ENCODE data around the gene SNAPC3.
"Not testable (repeated sequence)": the region's sequence is repeated elsewhere in the genome, so short reads cannot be mapped to it uniquely, and the experiment has no call there.

Gene SNAPC3

DNA sequence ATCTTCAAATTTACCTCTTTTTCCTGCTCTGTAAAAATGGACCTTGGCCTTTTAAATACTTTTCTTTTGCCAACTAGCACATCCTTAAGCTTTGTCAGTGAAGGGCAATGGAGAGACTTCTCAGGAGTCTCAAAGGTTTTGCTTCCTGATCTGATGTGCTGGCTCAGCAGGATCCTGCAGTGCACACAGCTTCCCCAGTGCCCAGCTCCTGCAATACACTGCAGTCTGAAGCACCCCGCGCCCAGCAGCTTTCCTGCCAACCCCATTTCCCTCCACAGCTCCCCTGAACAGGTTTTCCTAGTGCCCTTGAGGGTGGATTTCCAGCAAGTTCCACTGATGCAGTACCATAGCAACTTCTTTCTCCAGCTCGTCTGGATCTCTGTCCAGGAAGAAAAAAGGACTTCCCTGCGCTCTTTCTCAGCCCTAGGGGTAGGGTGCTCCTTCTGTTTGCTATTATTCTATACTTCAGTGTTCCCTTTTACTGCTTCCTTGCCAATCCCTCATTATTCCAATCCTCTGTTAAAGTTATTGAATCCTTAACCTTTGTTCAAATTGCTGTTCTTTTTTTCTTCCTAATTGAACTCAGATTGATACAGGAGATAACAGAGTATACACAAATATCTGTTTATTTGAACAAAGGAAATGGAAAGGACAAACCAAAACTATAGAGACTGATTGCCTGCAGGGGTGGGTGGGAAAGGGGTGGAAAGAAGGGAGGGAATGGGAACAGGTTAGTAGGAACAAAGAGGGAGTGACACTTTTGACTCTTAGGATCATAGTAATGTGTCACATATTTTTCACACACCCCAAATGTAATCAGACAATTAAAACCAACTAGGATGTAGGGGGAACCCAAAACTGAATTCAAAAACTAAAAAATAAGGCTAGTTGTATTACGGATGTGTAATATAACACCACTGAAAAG lies 8.5 kb downstream of the SNAPC3 start:
- in situ Hi-C loops (cut with HindIII; ENCODE audit: low sequenced_read_pairs) = no loop called here
- DNase-seq (ENCODE audit: low read depth, low spot score) = no peak
- TF ChIP-seq, protein P1, sequence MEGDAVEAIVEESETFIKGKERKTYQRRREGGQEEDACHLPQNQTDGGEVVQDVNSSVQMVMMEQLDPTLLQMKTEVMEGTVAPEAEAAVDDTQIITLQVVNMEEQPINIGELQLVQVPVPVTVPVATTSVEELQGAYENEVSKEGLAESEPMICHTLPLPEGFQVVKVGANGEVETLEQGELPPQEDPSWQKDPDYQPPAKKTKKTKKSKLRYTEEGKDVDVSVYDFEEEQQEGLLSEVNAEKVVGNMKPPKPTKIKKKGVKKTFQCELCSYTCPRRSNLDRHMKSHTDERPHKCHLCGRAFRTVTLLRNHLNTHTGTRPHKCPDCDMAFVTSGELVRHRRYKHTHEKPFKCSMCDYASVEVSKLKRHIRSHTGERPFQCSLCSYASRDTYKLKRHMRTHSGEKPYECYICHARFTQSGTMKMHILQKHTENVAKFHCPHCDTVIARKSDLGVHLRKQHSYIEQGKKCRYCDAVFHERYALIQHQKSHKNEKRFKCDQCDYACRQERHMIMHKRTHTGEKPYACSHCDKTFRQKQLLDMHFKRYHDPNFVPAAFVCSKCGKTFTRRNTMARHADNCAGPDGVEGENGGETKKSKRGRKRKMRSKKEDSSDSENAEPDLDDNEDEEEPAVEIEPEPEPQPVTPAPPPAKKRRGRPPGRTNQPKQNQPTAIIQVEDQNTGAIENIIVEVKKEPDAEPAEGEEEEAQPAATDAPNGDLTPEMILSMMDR (IDR thresholded peaks at IDR 0.05; ENCODE audit: low read depth, low read length) = no peak
- no peak overlapping the region for H3K4me3 ChIP-seq (ENCODE audit: low read depth, low read length)

- in situ Hi-C loops (cut with HindIII; ENCODE audit: low sequenced_read_pairs) = no loop called here
- H3K4me3 ChIP-seq (ENCODE audit: low read depth, low read length) = no peak overlapping the region
- no peak for DNase-seq (ENCODE audit: low read depth, low spot score)
- TF ChIP-seq, protein P1 (IDR thresholded peaks at IDR 0.05; ENCODE audit: low read depth, low read length) = no peak
Measured at GRCh38 chr9:15433191-15433590, 10.5 kb downstream of the SNAPC3 start.

GRCh38 chr9:15433661-15434060 lies 11.0 kb downstream of the SNAPC3 start:
- TF ChIP-seq, protein P1 (IDR thresholded peaks at IDR 0.05; ENCODE audit: low read depth, low read length) = no peak
- no peak overlapping the region for H3K4me3 ChIP-seq (ENCODE audit: low read depth, low read length)
- in situ Hi-C loops (cut with HindIII; ENCODE audit: low sequenced_read_pairs) = no loop called here
- no peak for DNase-seq (ENCODE audit: low read depth, low spot score)

DNA sequence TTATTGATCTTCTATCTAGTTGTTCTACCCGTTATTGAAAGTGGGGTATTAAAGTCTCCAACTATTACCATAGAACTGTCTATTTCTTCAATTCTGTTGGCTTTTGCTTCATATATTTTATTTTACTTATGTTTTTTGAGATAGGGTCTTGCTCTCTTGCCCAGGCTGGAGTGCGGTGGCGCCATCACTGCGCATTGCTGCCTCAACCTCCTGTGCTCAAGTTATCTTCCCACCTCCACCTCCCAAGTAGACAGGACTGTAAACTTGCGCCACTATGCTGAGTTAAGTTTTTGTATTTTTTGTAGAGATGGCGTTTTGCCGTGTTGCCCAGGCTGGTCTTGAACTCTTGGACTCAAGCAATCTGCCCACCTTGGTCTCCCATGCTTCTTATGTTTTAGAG lies 16.2 kb downstream of the SNAPC3 start:
- DNase-seq (ENCODE audit: low read depth, low spot score) = no peak
- in situ Hi-C loops (cut with HindIII; ENCODE audit: low sequenced_read_pairs) = no loop called here
- TF ChIP-seq, protein P1 (IDR thresholded peaks at IDR 0.05; ENCODE audit: low read depth, low read length) = no peak
- H3K4me3 ChIP-seq (ENCODE audit: low read depth, low read length) = no peak overlapping the region

DNA sequence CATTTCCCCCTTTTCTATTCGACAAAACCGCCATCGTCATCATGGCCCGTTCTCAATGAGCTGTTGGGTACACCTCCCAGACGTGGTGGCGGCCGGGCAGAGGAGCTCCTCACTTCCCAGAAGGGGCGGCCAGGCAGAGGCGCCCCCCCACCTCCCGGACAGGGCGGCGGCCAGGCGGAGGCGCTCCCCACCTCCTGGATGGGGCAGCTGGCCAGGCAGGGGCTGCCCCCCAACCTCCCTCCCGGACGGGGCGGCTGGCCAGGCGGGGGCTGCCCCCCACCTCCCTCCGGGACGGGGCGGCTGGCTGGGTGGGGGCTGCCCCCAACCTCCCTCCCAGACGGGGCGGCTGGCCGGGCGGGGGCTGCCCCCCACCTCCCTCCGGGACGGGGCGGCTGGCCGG lies 19.2 kb downstream of the SNAPC3 start:
- in situ Hi-C loops (cut with HindIII; ENCODE audit: low sequenced_read_pairs); DNase-seq (ENCODE audit: low read depth, low spot score); H3K4me3 ChIP-seq (ENCODE audit: low read depth, low read length): not testable (repeated sequence)

GRCh38 chr9:15442264-15442663 lies 19.6 kb downstream of the SNAPC3 start:
- H3K4me3 ChIP-seq (ENCODE audit: low read depth, low read length); in situ Hi-C loops (cut with HindIII; ENCODE audit: low sequenced_read_pairs); DNase-seq (ENCODE audit: low read depth, low spot score): not testable (repeated sequence)

- in situ Hi-C loops (cut with HindIII; ENCODE audit: low sequenced_read_pairs) = no loop called here
- TF ChIP-seq, protein P1 (IDR thresholded peaks at IDR 0.05; ENCODE audit: low read depth, low read length) = no peak
- no peak for DNase-seq (ENCODE audit: low read depth, low spot score)
- no peak overlapping the region for H3K4me3 ChIP-seq (ENCODE audit: low read depth, low read length)
Measured at GRCh38 chr9:15444141-15444540, 21.5 kb downstream of the SNAPC3 start.
